ENCODE data around the gene C16orf89. TPM values are rescaled to one million over a fixed set of nuclear protein-coding genes. Genes with fewer than 3 reads are reported as not detected.

The C16orf89 gene
- total RNA-seq, 4 donors from 2014 or later, result 6.3 to 39.0 (median 17.8) TPM

DNA sequence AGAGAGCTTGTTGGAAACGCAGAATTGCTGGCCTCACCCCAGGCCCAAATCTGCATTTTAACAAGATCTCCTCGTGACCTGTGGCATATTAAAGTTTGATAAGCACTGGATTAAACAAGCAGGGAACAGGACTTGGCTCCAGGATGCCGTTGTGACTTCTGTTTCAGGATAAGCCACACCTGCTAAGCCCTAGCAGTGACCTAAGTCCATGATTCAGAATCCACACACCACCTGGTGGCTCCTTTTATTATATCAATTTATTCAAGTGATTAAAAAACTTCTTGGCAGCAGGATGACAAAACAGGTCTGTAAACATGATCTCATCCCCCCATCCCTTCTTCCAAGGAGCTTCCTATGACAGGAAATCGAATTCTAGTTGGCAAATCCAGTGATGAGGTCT is 41.1 kb downstream of the C16orf89 start:
- WGBS, 2 donors, result 60 to 61% methylated on average over 4 of the region's 4 CpGs
- H3K4me1 ChIP-seq, result peaks cover 0 to 20% (median 3%) of the 10 kb centered on the region in 4 donors
- no peak for DNase-seq (ENCODE audit: low spot score in 2 of 2)
- peak overlapping the region in 2 of 4 donors; percentile 7 to 89 for H3K27ac ChIP-seq
- TF ChIP-seq, protein P1, sequence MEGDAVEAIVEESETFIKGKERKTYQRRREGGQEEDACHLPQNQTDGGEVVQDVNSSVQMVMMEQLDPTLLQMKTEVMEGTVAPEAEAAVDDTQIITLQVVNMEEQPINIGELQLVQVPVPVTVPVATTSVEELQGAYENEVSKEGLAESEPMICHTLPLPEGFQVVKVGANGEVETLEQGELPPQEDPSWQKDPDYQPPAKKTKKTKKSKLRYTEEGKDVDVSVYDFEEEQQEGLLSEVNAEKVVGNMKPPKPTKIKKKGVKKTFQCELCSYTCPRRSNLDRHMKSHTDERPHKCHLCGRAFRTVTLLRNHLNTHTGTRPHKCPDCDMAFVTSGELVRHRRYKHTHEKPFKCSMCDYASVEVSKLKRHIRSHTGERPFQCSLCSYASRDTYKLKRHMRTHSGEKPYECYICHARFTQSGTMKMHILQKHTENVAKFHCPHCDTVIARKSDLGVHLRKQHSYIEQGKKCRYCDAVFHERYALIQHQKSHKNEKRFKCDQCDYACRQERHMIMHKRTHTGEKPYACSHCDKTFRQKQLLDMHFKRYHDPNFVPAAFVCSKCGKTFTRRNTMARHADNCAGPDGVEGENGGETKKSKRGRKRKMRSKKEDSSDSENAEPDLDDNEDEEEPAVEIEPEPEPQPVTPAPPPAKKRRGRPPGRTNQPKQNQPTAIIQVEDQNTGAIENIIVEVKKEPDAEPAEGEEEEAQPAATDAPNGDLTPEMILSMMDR (IDR thresholded peaks at IDR 0.05), result peak in 1 of 5 experiments; percentile 4
- TF ChIP-seq POLR2A (IDR thresholded peaks at IDR 0.05) (no peak), EP300 (IDR thresholded peaks at IDR 0.05) (no peak)
- H3K36me3 ChIP-seq, result peaks cover 0 to 37% (median 0%) of the 10 kb centered on the region in 3 donors
- no peaks in the 10 kb centered on the region for H3K9me3 ChIP-seq
- H3K4me3 ChIP-seq, result no peak overlapping the region
- no peaks in the 10 kb centered on the region for H3K27me3 ChIP-seq

- WGBS, 2 donors, result 93 to 94% methylated on average over 6 of the region's 6 CpGs
Measured at GRCh38 chr16:5022521-5022920, 43.2 kb downstream of the C16orf89 start.

GRCh38 chr16:5020551-5020950 is 45.2 kb downstream of the C16orf89 start:
- H3K4me1 ChIP-seq, result peaks cover 0 to 41% (median 5%) of the 10 kb centered on the region in 4 donors
- TF ChIP-seq, protein P1 (IDR thresholded peaks at IDR 0.05), result no peak
- TF ChIP-seq EP300 (IDR thresholded peaks at IDR 0.05), result peak; percentile 35 to 83
- peaks cover 0 to 5% (median 0%) of the 10 kb centered on the region in 3 donors for H3K36me3 ChIP-seq
- no peaks in the 10 kb centered on the region for H3K9me3 ChIP-seq
- peak overlapping the region; percentile 52 to 89 (median 84) for H3K27ac ChIP-seq
- no peaks in the 10 kb centered on the region for H3K27me3 ChIP-seq
- 57 to 61% methylated on average over 14 to 15 of the region's 15 CpGs for WGBS, 2 donors
- no peak for DNase-seq (ENCODE audit: low spot score in 2 of 2)
- H3K4me3 ChIP-seq, result peak overlapping the region in 1 of 4 donors; percentile 15

More at GRCh38 chr16:5022521-5022920, 43.2 kb downstream of the C16orf89 start:
- Histone ChIP-seq H3K9me3 (no peaks in the 10 kb centered on the region), H3K4me3 (no peak overlapping the region), H3K27me3 (no peaks in the 10 kb centered on the region), H3K36me3 (peaks cover 0 to 18% (median 0%) of the 10 kb centered on the region in 3 donors), H3K27ac (peak overlapping the region in 2 of 4 donors; percentile 52 to 89), H3K4me1 (peaks cover 0 to 41% (median 5%) of the 10 kb centered on the region in 4 donors)
- TF ChIP-seq, protein P1 (IDR thresholded peaks at IDR 0.05), result no peak
- TF ChIP-seq EP300 (IDR thresholded peaks at IDR 0.05) (no peak), POLR2A (IDR thresholded peaks at IDR 0.05) (no peak)
- DNase-seq (ENCODE audit: low spot score in 2 of 2), result no peak

GRCh38 chr16:5019775-5020174 is 46.0 kb downstream of the C16orf89 start:
- Histone ChIP-seq H3K9me3 (no peaks in the 10 kb centered on the region), H3K27ac (peak overlapping the region; percentile 32 to 89 (median 80)), H3K36me3 (no peaks in the 10 kb centered on the region), H3K27me3 (no peaks in the 10 kb centered on the region), H3K4me1 (peaks cover 0 to 35% (median 5%) of the 10 kb centered on the region in 4 donors), H3K4me3 (peak overlapping the region in 1 of 4 donors; percentile 15)
- TF ChIP-seq POLR2A (IDR thresholded peaks at IDR 0.05) (no peak), EP300 (IDR thresholded peaks at IDR 0.05) (no peak)
- TF ChIP-seq, protein P1 (IDR thresholded peaks at IDR 0.05), result no peak
- 76 to 77% methylated on average over 6 of the region's 6 CpGs for WGBS, 2 donors
- no peak for DNase-seq (ENCODE audit: low spot score in 2 of 2)

- peak; percentile 18 to 29 for DNase-seq (ENCODE audit: low spot score in 2 of 2)
- Histone ChIP-seq H3K36me3 (no peaks in the 10 kb centered on the region), H3K27me3 (no peaks in the 10 kb centered on the region), H3K9me3 (no peaks in the 10 kb centered on the region), H3K4me3 (no peak overlapping the region), H3K27ac (peak overlapping the region; percentile 32 to 89 (median 80)), H3K4me1 (peaks cover 0 to 35% (median 5%) of the 10 kb centered on the region in 4 donors)
- 9 to 12% methylated on average over 9 of the region's 9 CpGs for WGBS, 2 donors
- peak in 1 of 2 donors; percentile 80 for TF ChIP-seq EP300 (IDR thresholded peaks at IDR 0.05)
- TF ChIP-seq POLR2A (IDR thresholded peaks at IDR 0.05), result no peak
Measured at GRCh38 chr16:5018793-5019192, 47.0 kb downstream of the C16orf89 start.
